NCI-H1694 treated with DMSO at 0.1 percent for 48 hours (cell line): ENCODE results near the gene PLA2G6.
"Not testable (repeated sequence)": the region's sequence is repeated elsewhere in the genome, so short reads cannot be mapped to it uniquely, and the experiment has no call there.

Experiments used
- DNase-seq: peaks from one replicate; lab custom pipeline; 2025; lab: John Stamatoyannopoulos, UW

Gene PLA2G6

DNA sequence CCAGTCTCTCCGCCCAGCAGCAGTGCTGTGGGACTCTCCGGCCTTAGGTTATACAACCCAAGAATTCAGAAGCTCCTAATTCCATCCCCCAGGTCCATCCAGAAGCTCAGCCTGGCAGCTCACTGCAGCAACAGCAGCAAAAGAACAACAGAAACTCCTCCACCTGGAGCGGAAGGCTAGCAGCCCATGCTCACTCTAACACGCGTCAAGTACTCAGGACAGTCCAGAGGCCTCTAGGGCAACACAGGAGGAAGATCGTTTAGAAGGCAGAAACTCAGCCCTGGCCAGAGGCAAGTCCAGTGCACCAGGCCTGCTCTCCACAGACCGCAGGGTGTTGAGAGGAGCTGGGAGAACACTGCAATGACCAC lies 17.1 kb downstream of the PLA2G6 start:
- DNase-seq: no peak

DNA sequence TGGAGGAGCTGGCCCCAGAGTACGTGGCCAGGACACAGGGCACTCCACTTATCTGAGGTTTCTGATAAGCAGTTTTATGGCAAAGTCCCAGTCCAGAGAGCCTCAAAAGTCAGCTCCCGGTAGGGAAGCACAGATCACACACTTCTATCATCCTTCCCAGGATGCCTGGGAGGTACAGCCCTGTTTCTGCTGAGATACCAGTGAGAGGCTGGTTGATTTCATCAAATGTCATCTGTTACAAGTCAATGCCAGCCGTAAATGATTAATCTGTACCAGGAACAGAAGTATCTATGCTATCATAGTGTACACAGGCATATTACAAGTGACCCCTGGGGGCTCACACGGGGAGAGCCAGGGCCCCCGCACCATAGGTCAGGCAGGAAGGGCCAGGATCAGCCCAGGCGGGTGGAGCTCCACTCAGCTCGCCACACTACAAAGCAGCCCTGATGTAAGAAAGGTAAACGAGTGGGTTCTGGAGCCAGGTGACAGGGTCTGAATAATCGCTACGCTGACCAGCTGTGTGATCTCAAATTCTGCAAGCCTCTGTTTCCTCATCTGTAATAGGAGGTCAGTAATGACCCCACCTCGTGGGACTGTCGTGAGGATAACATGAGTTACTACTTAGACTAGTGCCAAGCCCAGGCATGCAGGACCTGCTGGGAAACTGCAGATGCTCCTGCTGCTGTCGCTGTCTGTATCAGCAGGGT lies 17.6 kb downstream of the PLA2G6 start:
- DNase-seq: no peak

DNA sequence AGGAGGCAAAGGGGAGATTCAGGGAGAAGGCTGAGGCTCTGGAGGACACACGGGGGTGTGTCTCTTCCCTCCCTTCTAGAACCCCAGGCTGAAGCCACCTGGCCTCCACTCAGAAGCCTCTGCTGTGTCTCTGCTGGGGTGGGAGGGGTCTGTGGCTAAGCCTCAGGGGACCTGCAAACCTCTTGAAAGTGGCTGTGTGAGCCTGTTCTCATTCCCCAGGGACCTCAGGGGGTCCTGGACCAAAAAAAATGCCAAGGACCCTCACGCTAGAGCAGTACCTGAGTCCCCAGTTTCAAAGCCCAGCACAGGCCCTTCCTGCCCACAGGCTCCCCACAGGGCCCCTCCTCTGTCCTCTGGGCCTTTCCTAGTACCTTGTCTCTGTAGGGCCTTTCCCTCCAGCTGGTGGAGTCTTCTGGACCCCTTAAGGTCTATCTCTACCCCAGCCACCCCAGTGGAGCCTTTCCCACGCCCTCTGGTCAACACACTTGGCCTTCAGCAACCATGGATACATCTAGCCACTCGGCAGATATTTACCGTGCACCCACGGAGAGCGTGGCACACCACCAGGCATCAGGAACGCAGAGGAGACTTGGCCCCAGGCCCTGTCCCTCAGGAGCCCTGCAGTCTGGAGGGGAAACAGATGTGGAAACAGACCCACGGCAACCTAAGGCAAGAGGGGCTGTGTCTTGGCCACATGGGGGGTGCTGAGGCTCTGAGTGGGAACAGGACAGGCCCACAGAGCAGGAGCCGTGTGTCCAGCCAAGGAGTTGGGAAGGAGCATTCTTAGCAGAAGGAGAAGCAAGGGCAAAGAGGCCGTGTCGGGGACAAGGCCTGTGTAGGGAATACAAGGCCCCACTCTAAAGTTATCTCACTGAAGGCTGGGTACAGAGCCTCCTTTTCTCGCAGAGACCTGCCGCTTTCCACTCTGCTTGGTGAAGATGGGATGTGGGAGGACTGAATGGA lies 18.5 kb downstream of the PLA2G6 start:
- no peak for DNase-seq

DNA sequence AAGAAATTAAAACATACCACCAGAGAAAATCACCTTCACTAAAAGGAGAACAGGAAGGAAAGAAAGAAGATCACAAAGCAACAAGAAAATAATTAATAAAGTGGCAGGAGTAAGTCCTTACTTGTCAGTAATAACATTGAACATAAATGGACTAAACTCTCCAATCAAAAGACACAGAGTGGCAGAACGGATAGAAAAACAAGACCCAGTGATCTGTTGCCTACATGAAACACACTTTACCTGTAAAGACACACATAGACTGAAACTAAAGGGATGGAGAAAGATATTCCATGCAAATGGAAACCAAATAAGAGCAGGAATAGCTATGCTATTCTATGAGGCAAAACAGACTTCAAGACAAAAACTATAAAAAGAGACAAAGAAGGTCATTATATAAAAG lies 25.9 kb downstream of the PLA2G6 start:
- DNase-seq: no peak

DNA sequence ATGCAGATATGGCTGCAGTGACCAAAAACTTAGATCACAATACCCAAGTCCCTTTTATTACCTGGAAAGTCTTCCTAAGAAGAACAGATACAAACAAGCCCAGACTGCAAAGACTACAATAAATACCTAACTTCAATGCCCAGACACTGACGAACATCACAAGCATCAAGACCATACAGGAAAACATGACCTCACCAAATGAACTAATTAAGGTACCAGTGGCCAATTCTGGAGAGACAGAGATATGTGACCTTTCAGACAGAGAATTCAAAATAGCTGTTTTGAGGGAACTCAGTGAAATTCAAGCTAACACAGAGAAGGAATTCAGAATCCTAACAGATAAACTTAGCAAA lies 27.1 kb downstream of the PLA2G6 start:
- DNase-seq: not testable (repeated sequence)

DNA sequence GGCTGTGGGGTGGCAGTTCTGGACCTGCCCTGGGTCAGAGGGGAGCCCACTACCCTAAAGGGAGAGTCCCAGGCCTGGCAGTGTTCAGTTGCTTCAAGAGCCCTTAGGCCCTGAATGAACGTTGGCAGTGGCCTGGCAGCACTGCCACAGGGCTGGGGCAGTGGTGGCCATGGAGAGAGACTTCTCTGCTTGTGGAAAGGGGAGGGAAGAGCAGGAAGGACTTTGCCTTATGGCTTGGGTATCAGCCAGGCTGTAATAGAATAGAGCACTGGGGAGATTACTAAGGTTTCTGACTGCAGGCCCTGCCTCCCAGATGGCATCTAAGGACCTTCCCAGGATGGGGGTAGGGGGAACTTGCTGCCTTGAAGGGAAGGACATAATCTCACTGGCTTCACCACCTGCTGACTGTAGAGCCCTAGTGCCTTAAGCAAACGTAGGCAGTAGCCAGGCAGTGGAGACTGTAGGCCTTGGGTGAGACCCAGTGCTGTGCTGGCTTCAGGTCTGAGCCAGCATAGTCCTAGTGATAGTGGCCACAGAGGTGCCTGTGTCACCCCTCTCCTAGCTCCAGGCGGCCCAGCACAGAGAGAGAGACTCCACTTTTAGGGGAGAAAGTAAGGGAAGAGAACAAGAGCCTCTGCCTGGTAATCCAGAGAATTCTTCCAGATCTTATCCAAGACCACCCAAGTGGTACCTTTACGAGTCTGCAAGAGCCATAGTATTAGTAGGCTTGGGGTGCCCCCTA lies 27.6 kb downstream of the PLA2G6 start:
- DNase-seq: no peak

DNA sequence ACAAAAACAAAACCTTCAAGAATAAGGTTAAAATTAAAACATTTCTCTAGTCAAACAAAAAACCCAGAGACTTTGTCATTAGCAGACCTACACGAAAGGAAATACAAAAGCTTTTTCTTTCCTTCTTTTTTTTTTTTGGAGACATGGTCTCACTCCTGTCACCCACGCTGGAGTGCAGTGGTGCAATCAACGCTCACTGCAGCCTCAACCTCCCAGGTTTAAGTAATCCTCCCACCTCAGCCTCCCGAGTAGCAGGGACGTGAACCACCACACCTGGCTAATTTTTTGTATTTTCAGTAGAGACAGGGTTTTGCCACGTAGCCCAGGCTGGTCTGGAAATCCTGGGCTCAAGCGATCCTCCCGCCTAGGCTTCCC lies 30.5 kb downstream of the PLA2G6 start:
- no peak for DNase-seq

DNA sequence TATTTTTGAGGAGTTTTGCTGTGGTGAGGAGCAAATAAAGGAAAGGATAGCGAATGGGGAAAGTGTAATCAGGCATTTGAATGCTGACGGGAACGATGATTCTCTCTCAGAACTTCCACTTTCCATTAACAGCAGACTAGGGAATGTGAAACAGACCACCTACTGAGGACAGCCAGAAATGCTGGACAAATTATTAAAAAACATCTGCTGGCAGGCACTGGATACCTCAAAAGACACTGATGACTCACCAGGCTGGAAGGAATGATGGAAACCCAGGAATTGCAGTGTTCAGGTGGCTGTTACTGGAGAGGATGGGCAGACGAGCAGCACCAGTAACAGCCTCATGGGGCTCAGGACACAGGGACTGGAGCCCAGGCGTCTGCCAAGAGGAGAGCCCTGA lies 33.4 kb downstream of the PLA2G6 start:
- no peak for DNase-seq

DNA sequence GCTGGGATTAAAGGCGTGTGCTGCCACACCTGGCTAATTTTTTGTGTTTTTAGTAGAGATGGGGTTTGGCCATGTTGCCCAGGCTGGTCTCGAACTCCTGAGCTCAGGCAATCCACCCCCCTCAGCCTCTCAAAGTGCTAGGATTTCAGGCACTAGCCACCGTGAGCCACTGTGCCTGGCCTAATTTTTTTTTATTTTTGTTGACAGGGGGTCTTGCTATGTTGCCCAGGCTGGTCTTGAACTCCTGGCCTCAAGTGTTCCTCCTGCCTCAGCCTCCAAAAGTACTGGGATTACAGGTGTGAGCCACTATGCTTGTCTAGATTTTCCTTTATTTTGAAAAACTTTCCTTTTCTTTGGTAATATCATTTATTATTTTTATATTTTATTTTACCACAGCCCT lies 35.5 kb downstream of the PLA2G6 start:
- not testable (repeated sequence) for DNase-seq

DNA sequence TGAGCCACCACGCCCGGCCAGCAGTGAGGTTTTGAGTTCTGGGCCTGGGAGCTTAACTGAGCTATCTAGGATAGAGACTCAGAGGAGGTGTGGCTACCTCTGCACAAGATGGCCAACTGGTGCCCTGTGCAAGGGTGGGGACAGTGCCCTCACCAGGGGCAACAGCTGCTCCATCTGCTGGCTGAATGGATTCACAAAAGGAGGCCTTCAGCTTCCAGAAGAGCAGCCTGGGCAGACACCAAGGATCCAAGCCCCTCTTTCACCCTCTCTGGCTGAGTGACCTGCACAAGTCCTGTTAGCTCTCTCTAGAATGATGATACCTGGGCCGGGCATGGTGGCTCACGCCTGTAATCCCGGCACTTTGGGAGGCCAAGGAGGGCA lies 37.6 kb downstream of the PLA2G6 start:
- DNase-seq: no peak

DNA sequence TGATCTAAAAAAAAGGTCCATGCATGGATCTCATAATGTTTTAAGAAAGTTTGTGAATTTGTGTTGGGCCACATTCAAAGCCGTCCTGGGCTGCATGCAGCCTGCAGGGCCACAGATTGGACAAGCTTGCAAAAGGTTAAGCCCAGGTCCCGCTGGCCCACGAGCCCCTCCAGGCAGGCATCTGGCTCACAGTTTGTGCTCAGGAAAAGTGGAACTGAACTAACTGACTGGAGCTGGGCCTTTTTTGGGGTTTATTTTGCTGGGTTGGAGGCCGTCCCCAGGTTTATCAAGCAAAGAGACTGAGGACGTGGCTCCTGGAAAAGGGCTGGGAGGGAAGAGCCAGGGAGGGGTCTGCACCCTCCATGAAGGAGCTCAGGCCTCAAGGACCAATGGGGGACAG lies 39.0 kb downstream of the PLA2G6 start:
- no peak for DNase-seq

DNA sequence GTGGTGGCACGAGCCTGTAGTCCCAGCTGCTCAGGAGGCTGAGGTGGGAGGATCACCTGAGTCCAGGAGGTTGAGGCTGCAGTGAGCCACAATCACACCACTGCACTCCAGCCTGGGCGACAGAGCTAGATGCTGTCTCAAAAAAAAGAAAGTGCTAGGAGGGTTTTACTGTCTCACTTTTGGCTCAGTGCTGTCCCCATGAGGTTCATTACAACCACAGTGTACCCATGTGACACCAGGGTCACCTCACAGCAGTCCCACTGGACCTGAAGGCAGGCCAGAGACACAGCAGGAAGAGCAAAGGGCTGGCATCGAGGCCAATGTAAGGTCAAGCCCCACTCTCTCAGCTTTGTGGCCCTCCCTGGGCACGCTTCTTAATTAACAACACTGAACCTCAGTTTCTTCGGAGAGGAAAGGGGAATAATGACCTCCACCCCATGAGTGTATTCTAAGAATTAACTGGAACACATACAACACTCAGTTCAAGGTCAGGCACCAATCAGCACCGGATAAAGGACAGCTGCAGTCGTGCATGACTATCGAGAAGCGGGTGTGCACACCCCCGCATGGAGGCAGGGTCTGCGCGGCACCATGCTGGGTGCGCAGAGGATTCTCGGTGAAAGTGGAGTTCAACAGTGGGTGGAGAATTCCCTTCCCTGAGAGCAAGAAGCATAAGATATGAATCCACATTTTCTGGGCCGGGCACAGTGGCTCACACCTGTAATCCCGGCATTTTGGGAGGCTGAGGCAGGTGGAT lies 40.2 kb downstream of the PLA2G6 start:
- DNase-seq: no peak

DNA sequence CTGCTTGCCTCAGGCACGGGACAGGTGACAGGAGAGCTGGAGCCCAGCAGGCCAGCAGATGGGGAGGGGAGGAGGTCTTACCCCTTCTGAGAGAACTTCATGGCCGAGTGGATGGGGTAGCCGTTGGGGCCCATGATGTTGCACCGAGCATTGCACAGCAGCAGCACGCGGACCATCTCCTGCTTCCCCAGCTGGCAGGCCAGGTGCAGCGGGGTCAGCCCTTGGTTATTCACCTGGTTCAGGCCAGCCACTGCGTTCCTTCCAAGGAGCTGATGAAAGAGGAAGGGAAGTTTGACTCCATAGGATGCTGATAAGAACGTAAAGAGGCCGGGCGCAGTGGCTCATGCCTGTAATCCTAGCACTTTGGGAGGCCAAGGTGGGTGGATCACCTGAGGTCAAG lies 41.7 kb downstream of the PLA2G6 start:
- no peak for DNase-seq

DNA sequence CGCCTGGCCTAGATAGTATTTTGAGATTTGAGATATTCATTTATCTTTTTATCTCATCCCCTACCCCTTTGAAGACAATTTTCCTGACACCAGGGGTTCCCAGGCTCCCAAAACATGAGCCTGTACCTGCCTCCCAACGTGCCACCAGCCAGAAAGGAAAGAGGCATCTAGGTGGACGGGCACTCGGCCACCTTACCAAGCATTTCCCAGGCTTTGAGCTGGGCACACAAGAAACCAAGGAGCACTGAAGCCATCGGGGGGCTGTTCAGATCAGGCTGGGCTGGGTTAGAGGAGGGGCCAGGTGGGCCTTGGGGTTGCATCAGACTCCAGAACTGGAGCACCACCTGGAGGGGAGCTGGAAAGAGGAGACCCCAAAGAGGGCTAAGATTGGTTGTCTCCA lies 42.7 kb downstream of the PLA2G6 start:
- no peak for DNase-seq

DNA sequence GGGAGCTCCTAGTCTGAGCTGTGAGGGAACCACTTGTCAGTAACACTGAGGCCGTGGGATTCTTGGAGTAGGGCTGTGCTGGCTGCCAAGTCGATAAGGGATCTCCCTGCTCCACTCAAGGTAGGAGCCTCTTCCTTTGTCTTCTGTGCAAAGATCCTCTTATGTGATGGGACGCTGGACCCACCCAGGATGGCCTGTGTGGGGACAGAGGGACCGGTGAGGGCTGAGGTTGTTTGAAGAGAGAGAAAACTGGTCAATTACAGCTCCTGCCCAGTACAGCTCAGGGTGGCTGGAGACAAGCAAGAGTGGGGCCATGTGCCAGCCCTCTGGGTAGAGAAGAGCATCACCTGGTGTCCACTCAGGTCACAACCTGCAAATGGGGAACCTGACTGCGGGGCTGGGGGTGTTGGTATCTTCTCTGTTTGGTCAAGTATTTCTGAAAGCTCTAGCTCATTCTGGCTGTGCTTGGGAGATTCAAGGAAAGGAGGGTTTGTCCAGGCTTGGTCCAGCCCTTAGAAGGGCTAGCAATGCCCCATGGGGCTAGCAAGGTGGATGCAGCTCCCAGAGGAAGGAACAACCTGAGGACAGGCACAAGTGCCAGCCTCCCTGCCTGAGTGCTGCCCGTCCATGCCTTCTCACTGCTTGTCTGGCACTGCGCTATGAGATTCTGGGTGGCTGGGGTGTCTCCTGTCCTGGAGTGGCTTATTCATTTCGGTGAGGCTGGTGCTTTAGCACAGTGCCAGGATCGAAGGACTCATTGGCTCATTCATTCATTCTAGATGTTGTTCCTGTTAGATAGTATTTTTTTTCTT lies 43.5 kb downstream of the PLA2G6 start:
- no peak for DNase-seq

DNA sequence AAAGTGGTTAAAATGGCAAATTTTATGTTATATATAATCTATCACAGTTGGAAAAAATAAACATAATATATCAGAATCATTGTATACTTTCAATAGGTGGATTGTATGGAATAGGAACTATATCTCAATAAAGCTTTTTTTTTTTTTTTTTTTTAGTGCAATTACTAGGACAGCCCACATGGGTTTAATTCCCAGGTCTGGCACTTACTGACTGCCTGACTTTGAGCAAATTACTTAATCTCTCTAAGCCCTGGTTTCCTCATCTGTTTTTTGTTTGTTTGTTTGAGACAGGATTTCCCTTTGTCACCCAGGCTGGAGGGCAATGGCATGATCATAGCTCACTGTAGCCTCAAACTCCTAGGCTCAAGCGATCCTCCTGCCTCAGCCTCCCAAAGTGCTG lies 45.0 kb downstream of the PLA2G6 start:
- DNase-seq: no peak

DNA sequence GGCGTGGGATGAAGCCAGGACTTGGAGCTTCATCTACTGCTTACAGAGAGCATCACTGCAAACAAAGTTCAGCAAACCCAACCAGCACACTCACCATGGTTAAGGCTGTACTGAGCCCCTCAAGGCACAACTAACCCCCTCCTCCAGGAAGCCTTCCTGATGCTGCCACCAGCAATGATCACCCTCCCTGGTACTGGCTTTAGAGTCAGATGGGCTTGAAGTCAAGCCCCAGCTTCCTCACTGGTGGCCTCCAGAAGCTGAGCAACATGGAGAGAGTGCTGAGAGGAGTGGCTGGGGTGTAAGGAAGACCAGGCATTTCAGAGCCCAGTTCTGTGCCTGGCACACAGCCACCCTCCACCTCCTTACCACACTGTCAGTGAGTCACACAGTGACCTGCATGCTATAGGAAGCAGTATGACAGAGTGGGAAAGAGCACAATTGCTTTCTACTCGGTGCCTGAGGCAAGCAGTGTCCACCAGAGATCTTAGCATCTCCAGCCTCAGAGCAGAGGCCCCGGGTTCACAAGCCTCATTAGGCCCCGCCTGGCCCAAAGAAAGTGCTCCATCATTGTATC lies 46.4 kb downstream of the PLA2G6 start:
- DNase-seq: no peak

DNA sequence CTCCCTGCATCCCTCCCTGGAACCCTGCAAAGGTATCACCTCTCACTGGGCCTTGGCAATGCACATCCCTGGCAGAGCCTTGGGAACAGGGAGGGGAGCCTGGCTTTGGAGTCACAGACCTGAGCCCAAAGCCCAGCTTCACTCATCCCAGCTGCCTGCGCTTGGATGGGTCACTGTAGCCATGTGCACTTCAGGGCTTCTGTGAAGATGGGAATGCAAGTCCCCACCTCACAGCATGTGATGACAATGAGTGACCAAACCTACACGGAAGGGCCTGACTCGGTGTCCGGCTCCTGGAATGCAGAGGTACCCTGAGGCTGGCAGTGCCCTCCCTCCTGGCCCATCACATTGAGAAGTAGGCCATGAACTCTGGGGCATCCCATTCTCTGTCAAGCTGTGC lies 48.3 kb downstream of the PLA2G6 start:
- DNase-seq: no peak

DNA sequence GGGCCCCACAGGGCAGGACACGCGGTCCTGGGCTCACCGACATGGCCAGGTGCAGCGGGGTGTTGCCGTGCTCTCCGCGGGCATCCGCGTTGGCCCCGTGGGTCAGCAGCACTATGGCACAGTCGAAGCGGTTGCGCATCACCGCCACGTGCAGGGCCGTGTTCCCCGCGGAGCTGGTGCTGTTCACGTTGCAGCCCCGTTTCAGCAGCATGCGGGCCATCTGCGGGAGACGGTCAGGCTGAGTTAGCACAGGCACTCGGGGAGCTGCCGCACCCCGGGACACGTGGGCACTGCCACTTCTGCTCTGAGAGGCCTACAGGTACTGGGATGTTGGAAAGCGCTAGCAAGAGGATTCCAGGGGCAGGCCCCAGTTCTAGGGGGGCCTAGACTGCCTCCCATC lies 48.8 kb downstream of the PLA2G6 start:
- no peak for DNase-seq

DNA sequence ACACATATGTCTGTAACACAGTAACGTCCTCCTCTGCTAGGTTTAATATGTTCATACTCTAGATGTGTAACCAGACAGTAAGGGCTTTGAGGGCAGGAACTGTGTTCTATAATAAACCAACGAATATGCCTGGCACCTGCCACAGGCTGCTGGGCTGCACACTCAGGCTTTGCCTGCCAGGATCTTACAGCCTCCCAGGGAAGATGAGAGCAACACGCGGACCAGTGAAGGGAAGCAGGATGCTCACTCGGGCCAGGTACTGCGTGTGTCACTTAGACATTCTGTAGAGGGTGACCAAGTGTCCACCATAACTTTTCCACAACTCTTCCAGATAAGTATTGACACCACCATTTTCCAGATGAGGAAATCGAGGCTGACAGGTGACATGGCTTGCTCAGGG lies 49.5 kb downstream of the PLA2G6 start:
- DNase-seq: no peak

DNA sequence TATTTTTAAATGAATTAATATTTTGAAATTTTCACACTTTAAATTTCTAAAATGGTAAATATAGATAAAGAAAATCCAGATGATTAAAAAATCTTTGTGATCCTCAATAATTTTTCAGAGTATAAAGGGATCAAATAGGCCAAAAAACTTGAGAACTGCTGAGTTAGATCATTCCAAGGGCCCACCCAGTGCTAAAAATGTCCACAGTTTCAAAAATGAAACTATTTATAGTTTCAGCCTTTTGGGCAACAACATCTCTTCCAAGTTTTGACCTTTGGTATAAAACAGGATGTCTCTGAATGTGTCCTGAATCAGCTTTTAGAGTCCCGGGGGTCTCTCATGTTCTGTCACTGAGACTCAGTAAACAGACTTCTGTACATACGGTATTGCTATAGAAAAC lies 50.2 kb downstream of the PLA2G6 start:
- no peak for DNase-seq
